Measurements from ENCODE around the gene ZXDC.

GRCh38 chr3:126421573-126422119 is 54.0 kb downstream of the ZXDC start:
- TF ChIP-seq, protein P1, sequence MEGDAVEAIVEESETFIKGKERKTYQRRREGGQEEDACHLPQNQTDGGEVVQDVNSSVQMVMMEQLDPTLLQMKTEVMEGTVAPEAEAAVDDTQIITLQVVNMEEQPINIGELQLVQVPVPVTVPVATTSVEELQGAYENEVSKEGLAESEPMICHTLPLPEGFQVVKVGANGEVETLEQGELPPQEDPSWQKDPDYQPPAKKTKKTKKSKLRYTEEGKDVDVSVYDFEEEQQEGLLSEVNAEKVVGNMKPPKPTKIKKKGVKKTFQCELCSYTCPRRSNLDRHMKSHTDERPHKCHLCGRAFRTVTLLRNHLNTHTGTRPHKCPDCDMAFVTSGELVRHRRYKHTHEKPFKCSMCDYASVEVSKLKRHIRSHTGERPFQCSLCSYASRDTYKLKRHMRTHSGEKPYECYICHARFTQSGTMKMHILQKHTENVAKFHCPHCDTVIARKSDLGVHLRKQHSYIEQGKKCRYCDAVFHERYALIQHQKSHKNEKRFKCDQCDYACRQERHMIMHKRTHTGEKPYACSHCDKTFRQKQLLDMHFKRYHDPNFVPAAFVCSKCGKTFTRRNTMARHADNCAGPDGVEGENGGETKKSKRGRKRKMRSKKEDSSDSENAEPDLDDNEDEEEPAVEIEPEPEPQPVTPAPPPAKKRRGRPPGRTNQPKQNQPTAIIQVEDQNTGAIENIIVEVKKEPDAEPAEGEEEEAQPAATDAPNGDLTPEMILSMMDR (conservative IDR thresholded peaks at IDR 0.05) = no peak
- no peak for TF ChIP-seq ZFX (IDR thresholded peaks at IDR 0.05)

Data from C4-2B (cell line).